NT2/D1 (cell line): ENCODE data around the gene CASTOR1.

Experiments
- SUZ12 ChIP-seq: IDR thresholded peaks from 2 replicates; pipeline ENCODE4 v1.6.1; 2011; ENCODE audit not compliant: insufficient read length, insufficient read depth; ENCODE audit errors: extremely low read depth
- YY1 ChIP-seq: IDR thresholded peaks from 2 replicates; pipeline ENCODE4 v1.6.1; 2011; ENCODE audit not compliant: insufficient read length, insufficient read depth
- ZNF274 ChIP-seq: IDR thresholded peaks from 2 replicates; pipeline ENCODE4 v1.6.1; 2011; ENCODE audit warnings: mild to moderate bottlenecking, low read depth, low read length

GRCh38 chr22:30335236-30335635 is 45.9 kb upstream of the CASTOR1 start:
- TF ChIP-seq YY1: no peak
- no peak for TF ChIP-seq ZNF274
- TF ChIP-seq SUZ12: no peak
